ENCODE measurements around the gene WLS. TPM values are rescaled to one million over a fixed set of nuclear protein-coding genes. Genes with fewer than 3 reads are reported as not detected.

Gene WLS
- total RNA-seq, 1 donor from 2014 or later = 123 TPM

DNA sequence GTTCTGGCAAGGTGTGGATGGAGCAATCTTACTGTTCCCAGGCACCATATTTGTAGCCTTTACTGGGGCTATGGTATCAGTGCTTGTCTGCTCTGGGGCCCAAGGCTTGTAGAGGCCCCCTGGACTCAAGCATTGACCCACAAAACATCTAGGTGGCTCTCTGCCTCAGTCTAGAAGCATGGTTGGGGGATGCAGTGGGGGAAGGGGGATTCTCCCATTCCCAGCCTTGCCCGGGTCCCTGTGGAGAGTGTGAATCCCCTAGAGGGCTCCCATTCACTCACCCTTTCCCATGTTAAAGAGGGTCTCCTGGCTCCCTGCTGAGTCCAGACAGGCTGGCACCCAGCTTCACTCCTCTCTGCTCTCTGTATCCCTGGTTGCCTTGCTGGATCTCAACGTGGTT, 153.7 kb downstream of the WLS start:
- Mint-ChIP-seq H3K36me3 (ENCODE audit: insufficient read depth) (no peaks in the 10 kb centered on the region), H3K9me3 (ENCODE audit: low read depth) (peaks cover 12% of the 10 kb centered on the region), H3K4me1 (ENCODE audit: low read depth) (no peaks in the 10 kb centered on the region), H3K27ac (no peak overlapping the region), H3K4me3 (ENCODE audit: low read depth) (no peak overlapping the region), H3K27me3 (no peaks in the 10 kb centered on the region)
- no peak for TF ChIP-seq CTCF (IDR thresholded peaks at IDR 0.05; ENCODE audit: unreplicated experiment)
- DNase-seq (ENCODE audit: low spot score, unreplicated experiment) = no peak

Small RNA genes within 50 kb of the gene (microRNA-seq; reads per million reads assigned to microRNA genes)
- 2.4 reads per million for gene MIR1262 (ENCODE audit: borderline number of aligned reads, unreplicated experiment)

Other genes starting within 250 kb of the WLS start
- gene DIRAS3, start 181.9 kb downstream of the WLS start, total RNA-seq = 5.9 and 7.4 TPM in 2 replicates
- not detected in 2 replicates for gene RPE65, start 217.4 kb upstream of the WLS start, total RNA-seq

Measured in progenitor cell of endocrine pancreas (in vitro differentiated cells).